RWPE2 (cell line): ENCODE data around the gene THSD7B.

Experiments
- ATAC-seq: fragments of 200-7000 bp; cut with Tn5 transposase; 3 replicates; pipeline ENCODE4 v1.9.1; 2021; ENCODE audit warnings: low read depth
- DNase-seq: peaks from one replicate; pipeline ENCODE4 v3.0.0-alpha.2; 2020; ENCODE audit warnings: low spot score
- H3K27ac ChIP-seq: fragments of 450-650 bp; 2 replicates; pipeline ENCODE4 v1.5.1; 2017; ENCODE audit warnings: mild to moderate bottlenecking; ENCODE audit not compliant: poor library complexity, severe bottlenecking
- H3K27me3 ChIP-seq: fragments of 250-450 bp; sonication (Bioruptor Pico); 2 replicates; pipeline ENCODE4 v1.5.1; 2021; ENCODE audit warnings: mild to moderate bottlenecking, moderate library complexity; ENCODE audit not compliant: insufficient read depth, poor library complexity, severe bottlenecking
- H3K36me3 ChIP-seq: fragments of 250-450 bp; sonication (Bioruptor Pico); 2 replicates; pipeline ENCODE4 v1.5.1; 2020; ENCODE audit warnings: low read depth, mild to moderate bottlenecking, moderate library complexity
- H3K4me1 ChIP-seq: fragments of 250-450 bp; sonication (Bioruptor Pico); 2 replicates; pipeline ENCODE4 v1.5.1; 2021; ENCODE audit warnings: mild to moderate bottlenecking, moderate library complexity; ENCODE audit not compliant: insufficient read depth, poor library complexity, severe bottlenecking
- H3K4me3 ChIP-seq: fragments of 250-450 bp; sonication (Bioruptor Pico); 2 replicates; pipeline ENCODE4 v1.5.1; 2021; ENCODE audit warnings: mild to moderate bottlenecking, moderate library complexity; ENCODE audit not compliant: severe bottlenecking
- H3K9me3 ChIP-seq: fragments of 250-450 bp; sonication (Bioruptor Pico); 2 replicates; pipeline ENCODE4 v1.5.1; 2021; ENCODE audit warnings: mild to moderate bottlenecking, moderate library complexity; ENCODE audit not compliant: severe bottlenecking
- CTCF ChIP-seq: fragments of 450-650 bp; IDR thresholded peaks from one replicate; pipeline ENCODE4 v1.5.1; 2017; ENCODE audit warnings: mild to moderate bottlenecking, moderate library complexity; ENCODE audit not compliant: poor library complexity, severe bottlenecking

Gene THSD7B

DNA sequence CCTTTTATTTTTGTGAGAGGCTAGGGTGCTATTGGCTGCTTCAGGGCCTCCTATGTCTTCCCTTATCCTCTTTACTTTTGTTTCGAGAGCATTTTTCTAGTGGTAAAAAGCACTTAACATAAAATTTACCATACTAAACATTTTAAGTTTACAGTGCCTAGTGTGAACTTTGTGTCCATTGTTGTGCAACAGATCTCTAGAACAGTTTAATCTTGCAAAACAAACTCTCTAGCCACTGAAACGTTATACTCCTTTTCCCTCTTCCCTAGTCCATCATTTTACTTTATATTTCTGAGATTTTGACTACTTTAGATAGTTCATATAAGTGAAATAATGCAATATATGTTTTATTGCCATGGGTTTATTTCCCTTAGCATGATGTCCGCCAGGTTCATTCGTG lies 580.6 kb downstream of the THSD7B start:
- no peaks in the 10 kb centered on the region for H3K9me3 ChIP-seq
- no peaks in the 10 kb centered on the region for H3K36me3 ChIP-seq
- no peaks in the 10 kb centered on the region for H3K27me3 ChIP-seq
- ATAC-seq = no peak
- no peaks in the 10 kb centered on the region for H3K4me1 ChIP-seq
- no peak overlapping the region for H3K27ac ChIP-seq
- no peak for DNase-seq
- no peak overlapping the region for H3K4me3 ChIP-seq
- TF ChIP-seq CTCF = no peak

DNA sequence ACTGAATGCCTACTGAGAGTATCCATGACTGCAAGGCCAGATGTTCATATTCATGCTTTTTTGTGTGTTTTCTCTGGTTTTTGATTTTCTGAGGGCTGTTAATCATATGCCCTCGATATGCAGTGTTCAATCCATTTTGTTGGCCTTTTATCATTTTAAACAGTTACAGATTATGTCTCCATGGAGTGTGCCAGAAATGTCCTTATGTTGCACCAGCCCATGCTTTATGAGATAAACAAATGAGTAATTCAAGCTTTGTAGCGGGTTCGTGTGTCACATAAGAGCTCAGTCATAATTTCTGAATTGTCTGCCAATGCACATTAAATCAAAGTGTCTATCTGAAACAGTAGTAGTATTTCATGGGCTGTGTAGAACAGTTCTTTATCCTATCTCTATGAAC lies 583.0 kb downstream of the THSD7B start:
- H3K4me3 ChIP-seq = no peak overlapping the region
- no peak for TF ChIP-seq CTCF
- no peaks in the 10 kb centered on the region for H3K36me3 ChIP-seq
- no peaks in the 10 kb centered on the region for H3K9me3 ChIP-seq
- no peak for DNase-seq
- no peaks in the 10 kb centered on the region for H3K27me3 ChIP-seq
- no peak for ATAC-seq
- no peak overlapping the region for H3K27ac ChIP-seq
- H3K4me1 ChIP-seq = no peaks in the 10 kb centered on the region

- Histone ChIP-seq H3K27ac (no peak overlapping the region), H3K4me3 (no peak overlapping the region), H3K27me3 (no peaks in the 10 kb centered on the region), H3K4me1 (no peaks in the 10 kb centered on the region), H3K9me3 (no peaks in the 10 kb centered on the region), H3K36me3 (no peaks in the 10 kb centered on the region)
- DNase-seq = no peak
- no peak for TF ChIP-seq CTCF
- ATAC-seq = no peak; the same call in 2 of the 3 replicates
Measured at GRCh38 chr2:137357634-137358033, 592.3 kb downstream of the THSD7B start.

GRCh38 chr2:137367361-137367760 lies 602.0 kb downstream of the THSD7B start:
- Histone ChIP-seq H3K27me3 (no peaks in the 10 kb centered on the region), H3K4me3 (no peak overlapping the region), H3K9me3 (no peaks in the 10 kb centered on the region), H3K4me1 (peaks cover 4% of the 10 kb centered on the region), H3K36me3 (no peaks in the 10 kb centered on the region), H3K27ac (no peak overlapping the region)
- no peak for TF ChIP-seq CTCF
- DNase-seq = no peak
- ATAC-seq = peak; percentile 54; the same call in 2 of the 3 replicates

- peaks cover 4% of the 10 kb centered on the region for H3K4me1 ChIP-seq
- H3K9me3 ChIP-seq = no peaks in the 10 kb centered on the region
- no peak for DNase-seq
- no peaks in the 10 kb centered on the region for H3K36me3 ChIP-seq
- H3K4me3 ChIP-seq = no peak overlapping the region
- no peak for ATAC-seq
- no peak for TF ChIP-seq CTCF
- no peaks in the 10 kb centered on the region for H3K27me3 ChIP-seq
- no peak overlapping the region for H3K27ac ChIP-seq
Measured at GRCh38 chr2:137369106-137369505, 603.8 kb downstream of the THSD7B start.
